ENCODE data around the gene TDRD10.
"Not testable (repeated sequence)": the region's sequence is repeated elsewhere in the genome, so short reads cannot be mapped to it uniquely, and the experiment has no call there.

TDRD10 gene

DNA sequence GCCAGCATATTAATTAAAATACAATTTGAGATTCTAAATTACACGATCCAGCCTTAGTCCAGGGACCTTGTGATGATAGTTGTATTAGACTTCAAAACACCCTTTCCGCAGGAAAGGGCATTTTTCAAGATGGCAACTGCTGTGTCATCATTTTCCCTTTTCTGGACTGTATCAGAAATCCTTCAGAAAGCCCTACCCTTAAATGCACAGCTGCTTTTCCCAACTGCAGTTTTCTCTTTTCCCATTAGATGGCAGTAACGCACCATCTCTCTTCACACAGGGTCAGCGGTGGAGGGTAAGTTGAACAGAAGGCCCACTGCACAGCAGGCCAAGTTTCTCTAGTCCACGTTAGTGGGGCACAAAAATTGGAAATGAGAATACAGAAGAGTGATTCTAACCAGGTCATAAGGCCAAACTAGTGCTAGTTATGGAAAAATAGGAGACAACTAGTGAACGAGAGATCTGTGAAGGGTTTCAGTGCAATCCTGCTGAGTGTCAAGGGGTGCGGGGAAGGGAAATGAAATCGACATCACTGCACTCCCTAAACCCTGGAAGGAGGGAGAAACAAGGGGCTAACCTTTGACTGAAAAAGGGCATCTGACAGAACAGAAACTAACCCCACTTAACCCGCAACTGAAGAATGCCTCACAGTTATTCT is 22.1 kb upstream of the TDRD10 start:
- DNase-seq: peak; percentile 74

DNA sequence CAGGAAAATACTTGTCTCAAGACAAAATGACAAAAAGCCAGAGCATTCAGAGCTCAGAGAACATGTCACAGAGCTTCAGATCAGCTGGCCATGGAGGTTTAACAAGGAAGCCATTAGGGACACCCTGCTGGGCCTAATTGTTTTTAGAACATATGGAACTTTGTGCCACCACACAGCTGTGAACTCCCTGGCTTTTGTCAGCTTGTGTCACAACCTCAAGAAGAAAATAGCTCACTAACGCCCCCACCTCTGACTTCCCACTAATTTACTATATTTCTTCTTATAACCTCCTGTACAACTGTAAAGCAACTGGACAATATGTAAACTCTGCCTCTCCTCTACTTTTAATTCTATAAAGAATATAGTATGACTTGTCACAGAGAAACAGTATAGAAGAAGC is 21.0 kb upstream of the TDRD10 start:
- DNase-seq: no peak

DNA sequence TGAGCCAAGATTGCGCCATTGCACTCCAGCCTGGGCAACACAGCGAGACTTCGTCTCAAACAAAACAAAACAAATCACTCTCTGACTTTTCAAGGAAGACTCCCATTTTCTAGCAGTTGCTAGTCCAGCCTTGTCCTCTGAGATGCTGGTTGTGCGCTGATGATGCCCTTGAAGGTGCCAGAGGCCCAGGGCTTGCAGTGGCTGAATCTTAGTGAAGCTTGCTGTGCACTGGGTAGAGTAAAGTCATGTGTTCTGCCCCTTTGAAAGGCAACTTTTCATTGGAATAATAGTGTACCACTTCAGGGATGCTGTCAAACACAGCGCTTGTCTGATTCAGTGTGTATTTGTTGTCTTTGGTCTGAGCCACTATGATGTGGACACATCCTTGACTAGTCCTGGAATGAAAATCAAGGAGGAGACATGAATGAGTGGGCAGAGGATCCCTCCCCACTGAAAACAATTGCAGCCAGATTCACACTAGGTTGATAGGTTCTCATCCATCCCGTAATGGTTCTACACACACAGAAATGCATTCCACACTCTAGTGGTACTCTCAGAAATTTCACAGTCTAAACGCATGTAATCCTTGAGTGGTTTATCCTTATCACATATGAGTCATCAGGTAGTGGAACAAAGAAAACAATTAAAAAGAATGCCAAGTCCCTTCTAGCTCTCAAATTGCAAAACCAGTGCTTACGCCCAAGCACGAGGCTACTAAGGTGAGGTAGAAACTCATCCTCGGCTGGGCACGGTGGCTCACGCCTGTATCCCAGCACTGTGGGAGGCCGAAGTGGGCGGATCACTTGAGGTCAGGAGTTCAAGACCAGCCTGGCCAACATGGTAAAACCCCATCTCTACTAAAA is 17.8 kb upstream of the TDRD10 start:
- DNase-seq: no peak

DNA sequence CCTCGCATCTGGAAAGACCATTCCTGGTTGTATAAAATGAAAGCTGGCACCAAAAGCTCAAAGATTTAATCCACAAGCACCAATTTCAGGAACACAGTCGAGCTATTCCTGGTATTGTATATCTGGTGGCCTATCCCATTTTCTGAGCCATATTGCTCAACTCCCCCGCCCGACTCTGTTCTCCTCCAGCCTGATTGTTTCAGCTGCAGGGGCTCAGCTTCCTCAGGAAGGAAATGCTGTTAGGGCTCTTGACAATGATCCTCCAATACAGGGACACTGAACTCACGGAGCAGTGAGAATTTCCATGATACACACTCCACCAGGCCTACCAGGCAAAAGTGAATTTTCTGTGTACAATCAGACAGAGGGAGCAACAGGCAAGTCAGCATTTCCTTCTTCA is 16.9 kb upstream of the TDRD10 start:
- DNase-seq: peak; percentile 79

DNA sequence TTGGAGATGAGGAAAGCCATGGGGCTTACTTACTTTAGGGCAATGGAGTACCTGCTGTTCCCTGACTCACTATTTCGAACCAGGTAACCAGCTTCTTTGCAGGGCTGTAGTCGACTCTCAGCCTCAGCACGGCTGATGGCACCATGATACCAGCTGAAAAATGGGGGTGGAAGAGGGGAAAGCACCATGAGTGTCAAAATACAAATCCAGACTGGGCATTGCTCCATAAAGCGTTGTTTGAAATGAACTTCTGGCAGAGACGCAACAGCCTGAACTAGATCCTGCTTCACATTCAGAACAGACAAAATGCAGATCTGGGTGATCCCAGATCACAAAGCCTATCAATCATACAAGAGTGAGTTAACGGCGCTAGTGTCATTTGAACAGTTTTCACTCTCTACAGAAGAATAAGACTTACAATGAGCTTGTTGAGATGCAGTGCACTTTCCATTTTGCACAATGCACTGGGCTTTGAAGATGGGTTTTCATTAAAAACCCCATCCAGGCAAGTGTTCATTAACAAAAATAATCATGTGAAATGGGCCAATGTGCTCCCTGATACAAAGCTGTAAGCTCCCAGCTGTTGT is 16.0 kb upstream of the TDRD10 start:
- no peak for DNase-seq

DNA sequence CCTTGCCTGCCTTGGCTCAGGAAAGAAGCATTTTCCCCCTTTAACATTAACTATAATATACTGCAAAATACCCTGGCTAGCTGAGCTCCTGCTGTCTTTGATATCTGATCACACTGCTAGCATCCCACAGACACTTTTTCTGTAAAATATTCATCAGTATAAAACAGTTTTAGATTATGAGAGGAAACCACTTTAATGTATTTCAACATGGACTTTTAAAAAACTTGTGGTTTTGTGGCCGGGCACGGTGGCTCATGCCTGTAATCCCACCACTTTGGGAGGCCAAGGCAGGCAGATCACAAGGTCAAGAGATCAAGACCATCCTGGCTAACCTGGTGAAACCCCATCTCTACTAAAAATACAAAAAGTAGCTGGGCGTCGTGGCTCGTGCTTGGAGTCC is 15.3 kb upstream of the TDRD10 start:
- DNase-seq: not testable (repeated sequence)

DNA sequence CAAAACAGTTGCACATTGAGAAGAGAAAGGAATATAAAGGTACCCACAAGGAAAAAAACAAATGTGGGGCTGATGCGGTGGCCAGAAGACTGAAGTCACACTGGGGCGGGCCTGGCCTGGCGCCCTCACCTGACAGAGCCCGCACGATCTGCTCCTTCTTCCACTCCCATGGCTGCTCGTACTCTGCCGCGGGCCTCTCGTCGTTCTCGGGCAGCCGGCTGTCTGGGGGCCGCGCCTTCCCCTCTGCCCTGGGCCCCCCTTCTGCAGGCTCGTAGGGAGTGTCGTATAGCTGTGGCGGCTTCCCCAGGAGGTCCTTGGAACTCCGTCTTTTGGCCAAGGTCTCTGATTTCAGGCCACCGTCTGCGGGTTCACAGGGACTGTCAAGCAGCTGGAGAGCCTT is 13.1 kb upstream of the TDRD10 start:
- no peak for DNase-seq

DNA sequence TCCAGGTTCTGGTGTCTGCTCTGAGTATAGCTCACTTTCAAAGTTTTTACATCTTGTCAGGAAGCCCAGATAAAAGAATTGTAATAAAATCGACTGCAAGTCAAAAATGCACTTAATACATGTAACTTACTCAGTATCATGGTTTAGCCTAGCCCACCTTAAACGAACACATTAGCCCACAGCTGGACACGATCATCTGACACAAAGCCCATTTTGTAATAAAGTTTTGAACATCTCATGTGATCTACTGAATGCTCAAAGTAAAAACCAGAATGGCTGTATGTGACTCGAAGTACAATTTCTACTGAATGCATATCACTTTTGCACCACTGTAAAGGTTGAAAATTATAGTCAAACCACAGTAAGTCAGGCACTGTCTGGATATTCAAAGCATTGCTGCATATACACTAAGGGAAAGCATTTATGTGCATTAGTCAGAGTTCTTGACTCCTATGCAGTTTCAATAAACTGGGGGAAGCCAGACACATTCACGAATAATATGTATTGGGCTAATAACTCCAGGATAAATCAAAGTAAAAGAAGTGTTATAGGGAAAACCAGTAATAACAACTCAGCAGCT is 12.2 kb upstream of the TDRD10 start:
- DNase-seq: no peak

DNA sequence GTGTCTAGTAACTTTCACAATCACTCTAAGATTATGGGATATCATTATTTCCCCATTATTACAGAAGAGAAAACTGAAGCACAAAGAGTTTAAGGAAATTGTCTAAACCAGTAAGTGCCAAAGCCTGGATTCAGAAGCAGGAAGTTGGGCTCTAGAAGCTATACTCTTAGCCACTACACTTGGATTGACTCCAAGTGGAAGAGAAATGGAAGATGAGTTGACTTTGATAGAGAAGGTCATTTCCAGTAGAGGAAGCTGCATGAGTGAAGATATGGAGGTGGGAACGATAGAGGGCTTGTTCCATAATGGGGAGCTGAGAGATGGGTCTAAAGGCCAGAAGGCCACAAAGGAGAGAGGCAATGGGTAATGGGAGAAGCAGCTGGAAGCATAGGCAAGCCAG is 11.7 kb upstream of the TDRD10 start:
- no peak for DNase-seq

DNA sequence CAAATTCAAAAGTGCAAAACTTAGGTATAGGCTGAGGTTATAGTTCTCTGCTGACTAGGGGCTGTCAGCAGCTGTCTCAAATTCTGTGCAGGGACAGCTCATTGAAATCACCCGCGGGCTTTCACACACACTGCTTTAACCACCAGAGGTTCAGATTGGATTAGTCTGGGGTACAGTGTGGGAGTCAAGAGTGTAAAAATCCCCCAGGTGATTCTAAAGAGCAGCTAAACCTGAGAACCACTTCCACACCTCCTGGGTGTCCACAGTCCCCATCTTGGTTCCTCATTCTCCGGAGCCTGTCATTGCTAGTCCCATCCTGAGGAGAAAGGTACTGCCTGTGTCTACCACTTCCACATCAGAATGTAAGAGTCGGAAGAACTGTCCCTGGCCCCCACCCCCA is 9.9 kb upstream of the TDRD10 start:
- no peak for DNase-seq

DNA sequence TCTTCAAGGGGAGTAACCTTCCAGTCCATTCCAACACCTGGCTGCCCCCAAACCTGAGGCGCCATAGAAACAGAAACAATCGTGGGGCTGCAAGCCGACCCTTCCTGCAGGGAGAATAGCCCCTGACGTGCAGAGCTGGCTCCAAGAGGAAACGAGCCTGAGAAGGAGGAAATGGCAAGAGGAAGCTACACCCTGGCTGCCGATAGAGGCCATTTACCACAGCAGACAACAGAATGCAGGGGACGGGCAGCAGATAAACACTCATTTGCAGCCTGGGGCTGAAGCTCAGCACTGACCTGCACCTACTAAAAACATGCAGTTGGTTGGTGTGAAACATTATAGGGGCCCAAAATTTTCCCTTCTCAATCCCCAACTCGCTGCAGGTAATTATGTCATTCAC is 8.7 kb upstream of the TDRD10 start:
- peak; percentile 26 for DNase-seq

DNA sequence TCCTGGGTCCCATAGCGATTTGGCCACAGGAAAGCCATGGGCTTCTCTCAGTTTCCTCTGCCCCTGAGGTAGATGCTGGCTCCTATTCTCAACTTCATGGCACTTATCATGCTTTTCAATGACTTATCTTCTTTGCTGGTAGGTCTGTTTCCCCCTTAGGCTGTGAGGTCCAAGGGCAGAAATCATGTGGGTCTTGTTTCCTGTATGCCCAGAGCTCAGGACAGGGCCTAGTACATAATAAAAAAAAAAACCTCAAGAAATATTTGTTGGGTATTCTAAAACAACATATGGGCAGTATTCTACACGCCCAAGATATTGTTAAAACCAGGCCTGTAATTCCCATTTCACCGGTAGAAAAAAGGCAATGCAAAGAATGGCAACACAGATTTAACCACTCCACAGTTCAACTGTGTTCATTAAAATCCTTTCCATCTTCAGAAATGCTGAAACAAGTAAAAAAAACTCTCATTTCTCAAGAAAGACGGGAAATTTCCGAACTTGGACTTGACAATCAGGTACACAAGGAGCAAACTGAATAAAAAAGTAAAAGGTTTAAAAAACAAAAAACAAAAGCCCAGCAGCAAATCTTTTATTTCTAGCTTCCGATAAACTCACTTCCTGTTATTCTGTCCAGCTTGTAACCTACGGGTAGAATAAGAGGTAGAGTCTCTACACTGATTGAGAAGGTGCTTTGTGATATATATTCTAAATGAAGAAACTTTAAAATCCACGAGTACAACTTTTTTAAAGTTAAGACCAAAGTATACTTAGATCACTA is 6.3 kb upstream of the TDRD10 start:
- DNase-seq: no peak

DNA sequence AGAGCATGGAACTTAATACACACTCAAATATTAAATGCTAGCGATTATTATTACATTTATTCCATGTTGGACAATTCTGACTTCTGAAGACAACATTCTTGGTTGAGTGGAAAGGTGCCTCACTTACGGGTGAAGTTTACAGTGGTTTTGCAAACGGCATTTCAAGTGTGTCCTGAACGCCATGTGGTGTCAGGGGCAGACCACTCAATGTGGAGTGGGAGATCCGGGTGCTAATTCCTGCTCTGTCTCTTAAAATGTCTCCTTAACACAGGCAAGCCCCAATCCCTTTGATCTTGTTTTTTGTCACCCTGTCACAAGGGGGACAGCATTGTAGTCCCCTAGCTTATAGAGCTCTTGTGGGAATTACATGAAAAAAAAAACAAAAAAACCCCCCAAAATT is 5.6 kb upstream of the TDRD10 start:
- DNase-seq: no peak

DNA sequence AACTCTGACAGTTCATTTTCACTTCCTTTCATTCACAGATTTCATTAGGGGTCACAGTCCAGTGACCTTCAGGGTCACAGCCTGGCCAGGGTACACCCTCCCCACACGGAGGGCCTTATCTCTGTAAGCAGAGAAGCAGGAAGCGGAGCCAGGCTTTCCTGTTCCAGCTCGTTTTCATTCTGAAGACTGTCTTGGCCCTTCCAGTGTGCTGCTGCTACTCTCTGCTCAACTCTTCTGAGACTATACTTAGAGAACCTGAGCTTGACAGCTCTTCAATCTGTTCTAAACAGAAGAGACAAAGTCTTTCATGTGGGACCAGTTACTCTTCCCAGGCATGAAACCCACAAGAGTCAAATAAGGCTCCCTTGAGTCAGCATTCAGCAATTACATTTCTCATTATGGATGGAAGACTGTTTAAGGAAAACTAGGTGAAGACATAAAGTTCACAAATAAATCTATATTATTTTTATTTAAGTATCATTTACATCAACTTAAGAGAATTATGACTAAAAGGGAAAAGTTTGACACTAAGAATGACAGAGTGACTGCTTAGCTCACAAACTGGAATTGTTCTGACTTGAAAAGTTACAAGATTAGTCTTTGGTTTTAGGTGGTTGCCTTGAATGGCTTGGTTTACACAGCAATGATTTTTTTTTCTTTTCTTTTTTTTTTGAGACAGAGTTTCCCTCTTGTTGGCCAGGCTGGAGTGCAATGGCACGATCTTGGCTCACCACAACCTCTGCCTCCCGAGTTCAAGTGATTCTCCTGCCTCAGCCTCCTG is 4.8 kb upstream of the TDRD10 start:
- peak; percentile 66 for DNase-seq

DNA sequence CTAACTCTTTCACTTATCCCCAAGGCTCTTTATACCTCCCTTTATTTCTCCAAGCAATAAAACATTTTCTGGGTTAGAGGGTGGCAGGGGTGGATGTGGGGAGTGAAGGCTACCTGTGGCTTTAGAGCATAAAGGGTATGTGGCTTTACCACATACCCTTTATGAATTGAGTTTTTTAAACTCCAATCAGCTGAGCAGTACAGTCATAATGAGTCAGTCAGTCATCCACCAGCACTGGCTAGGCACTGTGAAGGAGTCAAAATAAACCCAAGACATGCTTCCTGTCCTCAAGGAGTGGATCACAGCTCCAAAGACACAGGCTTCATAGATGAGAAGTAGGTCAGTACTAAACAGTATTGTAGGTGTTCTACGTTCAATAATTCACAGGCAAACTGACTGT is 2.6 kb upstream of the TDRD10 start:
- no peak for DNase-seq

DNA sequence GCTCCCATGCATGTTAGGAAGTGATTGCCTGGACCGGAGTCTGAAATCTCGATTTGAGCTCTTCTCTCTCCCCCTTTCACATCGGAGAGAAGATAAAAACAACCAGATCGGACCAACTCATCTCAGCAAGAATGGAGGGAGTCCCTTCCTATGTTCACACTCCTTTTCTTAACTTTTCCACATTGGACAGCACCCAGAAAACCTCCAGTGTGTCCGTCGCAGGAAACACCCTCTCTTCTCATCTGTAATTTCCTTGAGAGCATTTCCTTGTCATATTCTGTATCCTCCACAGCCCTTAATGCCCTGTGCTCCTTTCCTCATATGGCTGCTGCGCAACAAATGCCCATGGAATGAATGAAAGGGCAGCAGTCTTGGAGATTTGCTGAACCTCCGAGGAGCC is 1.5 kb upstream of the TDRD10 start:
- no peak for DNase-seq

DNA sequence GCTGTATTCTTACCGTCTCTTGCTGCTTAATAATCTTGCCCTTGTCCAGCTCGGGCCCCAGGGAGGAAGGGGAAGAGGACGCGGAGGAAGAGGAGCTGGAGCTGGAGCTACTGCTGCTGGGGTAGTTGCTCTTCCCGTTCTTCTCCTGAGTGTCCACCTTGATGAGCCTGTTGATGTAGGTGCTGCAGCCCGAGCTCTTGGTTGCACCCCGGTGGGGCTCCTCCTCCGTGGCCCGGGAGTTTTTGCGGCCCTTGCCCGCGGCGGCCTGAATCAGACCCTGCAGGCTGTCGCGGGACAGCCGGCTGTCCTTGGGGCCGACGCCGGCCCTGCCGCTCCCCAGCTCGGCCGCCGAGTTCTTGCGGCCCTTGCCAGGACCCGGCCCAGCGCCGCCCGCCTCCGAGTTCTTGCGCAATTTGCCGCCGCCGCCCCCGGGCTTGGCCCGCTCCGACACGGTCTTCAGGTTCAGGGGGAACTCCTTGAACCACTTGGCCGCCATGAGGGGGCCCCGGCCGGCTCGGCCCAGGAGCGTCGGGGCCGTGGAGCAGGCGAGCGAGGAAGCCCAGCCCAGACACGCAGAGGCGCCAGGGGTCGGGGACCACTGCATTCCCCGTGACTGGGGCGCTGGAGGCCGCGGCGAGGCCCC is 475 bp upstream of the TDRD10 start:
- no peak for DNase-seq

DNA sequence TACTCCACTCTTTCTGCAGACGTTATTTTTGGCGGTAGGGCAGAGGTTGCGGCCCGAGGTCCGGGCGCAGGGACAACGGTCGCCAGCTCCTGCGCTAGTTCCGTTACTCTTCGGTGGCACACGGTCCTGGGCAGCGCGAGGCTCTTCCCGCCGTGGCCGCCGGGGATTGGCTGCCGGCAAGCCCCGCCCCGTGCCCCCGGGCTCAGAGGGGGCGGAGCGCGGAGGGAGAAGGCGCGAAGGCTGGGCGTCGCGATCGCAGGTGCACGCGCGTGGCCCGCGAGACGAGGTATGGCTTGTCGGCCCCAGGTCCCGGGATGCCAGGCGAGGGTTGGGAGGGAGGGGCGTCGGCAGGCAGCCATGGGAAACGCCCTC is 711 bp downstream of the TDRD10 start:
- DNase-seq: no peak

DNA sequence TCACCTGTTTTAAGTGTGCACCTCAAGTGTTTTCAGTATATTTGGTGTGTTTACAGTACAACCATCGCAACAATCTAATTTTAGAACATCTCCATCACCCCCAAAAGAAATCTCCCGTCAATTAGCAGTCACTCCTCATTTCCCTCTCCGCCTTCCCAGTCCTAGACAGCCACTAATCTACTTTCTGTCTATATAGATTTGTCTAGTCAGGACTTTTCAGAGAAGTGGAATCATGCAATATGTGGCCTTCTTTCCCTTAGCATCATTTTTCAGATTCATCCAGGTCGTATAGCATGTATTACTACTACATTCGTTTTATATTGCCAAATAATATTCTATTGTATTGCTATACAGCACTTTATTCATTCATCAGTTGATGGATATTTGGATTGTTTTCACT is 1.9 kb downstream of the TDRD10 start:
- no peak for DNase-seq

DNA sequence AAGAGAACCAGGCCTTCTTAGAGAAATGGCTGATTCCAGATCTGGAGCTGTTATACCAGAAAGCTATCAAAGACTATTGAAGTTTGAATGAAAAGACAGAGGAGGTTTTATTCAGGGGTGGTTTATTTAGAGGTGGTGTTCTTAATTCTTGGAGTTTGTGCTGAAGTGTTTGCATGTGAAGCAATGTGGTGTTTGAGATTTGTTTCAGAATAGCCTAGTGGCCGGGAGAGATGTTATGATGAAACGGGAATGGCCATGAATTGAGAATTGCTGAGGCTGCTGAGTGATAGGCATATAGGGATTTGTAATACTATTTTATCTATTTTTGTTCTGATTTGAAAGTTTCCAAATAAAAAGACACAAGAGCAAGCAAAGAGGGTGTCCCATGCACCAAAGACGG is 10.7 kb downstream of the TDRD10 start:
- DNase-seq: no peak

DNA sequence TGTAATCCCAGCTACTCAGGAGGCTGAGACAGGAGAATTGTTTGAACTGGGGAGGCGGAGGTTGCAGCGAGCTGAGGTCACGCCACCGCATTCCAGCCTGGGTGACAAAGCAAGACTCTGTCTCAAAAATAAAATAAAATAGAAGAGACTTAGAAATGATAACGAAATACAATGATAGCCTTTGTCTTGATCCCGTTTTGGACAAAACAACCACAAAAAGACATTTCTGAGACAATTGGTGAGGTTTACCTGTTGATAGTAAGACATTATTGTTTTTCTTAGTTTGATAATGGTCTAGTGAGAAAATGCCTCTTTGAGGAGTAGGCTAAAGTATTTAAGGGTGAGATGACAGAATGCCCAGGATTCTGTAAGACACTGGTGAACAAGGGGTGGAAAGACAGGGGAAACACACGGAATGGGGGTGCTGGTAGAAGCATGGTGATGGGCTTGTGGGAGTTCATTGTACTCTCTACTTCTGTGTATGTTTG is 12.1 kb downstream of the TDRD10 start:
- DNase-seq: no peak

DNA sequence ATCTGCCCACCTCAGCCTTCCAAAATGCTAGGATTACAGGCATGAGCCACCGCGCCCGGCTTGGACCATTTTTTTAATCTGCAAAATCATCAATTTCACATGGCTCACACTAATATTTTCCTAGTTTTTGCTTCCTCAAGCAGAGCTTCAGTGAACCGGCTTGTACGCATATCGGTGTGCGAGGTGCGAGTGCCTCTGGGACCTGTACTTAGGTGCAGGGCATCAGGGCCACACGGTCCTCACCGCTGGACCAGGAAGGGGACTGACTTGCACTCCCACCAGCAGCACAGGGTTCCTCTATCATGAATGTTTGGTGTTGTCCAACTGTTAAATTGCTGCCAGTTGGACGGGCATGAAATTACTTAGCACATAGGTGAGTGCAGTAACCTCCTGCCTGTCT is 15.6 kb downstream of the TDRD10 start:
- no peak for DNase-seq

All from GDM1 (cell line).